OCI-LY3 (cell line): ENCODE measurements around the gene UBE3D.

Experiments used
- EZH2phosphoT487 ChIP-seq: fragments of 200-600 bp; shearing (Covaris generic); IDR thresholded peaks from 2 replicates; pipeline ENCODE4 v1.6.1; 2018; ENCODE audit warnings: antibody characterized with exemption, mixed run types, low read depth
- TF ChIP-seq, protein P1 (sequence below): fragments of 200-600, 300-600 bp; sonication (generic); IDR thresholded peaks from 2 replicates; pipeline ENCODE4 v1.5.1; 2014; ENCODE audit warnings: antibody characterized with exemption, low read length, low read depth

DNA sequence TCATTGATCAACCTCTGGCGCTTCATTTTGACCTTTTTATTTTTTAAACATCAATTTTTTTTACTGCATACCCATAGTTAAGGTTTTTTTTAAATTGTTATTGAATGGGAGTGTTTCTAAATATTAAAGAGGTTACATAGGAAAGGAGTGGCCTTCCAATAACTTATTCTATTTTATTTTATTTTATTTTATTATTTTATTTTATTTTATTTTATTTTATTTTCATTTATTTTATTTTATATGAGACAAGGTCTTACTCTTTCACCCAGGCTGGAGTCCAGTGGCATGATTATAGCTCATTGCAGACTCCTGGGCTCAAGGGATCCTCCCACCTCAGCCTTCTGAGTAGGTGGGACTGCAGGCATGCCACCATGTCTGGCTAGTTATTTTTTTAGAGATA is 32.0 kb upstream of the UBE3D start:
- TF ChIP-seq, protein P1, sequence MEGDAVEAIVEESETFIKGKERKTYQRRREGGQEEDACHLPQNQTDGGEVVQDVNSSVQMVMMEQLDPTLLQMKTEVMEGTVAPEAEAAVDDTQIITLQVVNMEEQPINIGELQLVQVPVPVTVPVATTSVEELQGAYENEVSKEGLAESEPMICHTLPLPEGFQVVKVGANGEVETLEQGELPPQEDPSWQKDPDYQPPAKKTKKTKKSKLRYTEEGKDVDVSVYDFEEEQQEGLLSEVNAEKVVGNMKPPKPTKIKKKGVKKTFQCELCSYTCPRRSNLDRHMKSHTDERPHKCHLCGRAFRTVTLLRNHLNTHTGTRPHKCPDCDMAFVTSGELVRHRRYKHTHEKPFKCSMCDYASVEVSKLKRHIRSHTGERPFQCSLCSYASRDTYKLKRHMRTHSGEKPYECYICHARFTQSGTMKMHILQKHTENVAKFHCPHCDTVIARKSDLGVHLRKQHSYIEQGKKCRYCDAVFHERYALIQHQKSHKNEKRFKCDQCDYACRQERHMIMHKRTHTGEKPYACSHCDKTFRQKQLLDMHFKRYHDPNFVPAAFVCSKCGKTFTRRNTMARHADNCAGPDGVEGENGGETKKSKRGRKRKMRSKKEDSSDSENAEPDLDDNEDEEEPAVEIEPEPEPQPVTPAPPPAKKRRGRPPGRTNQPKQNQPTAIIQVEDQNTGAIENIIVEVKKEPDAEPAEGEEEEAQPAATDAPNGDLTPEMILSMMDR, result no peak
- TF ChIP-seq EZH2phosphoT487, result no peak
